ENCODE measurements around the gene EHD4. TPM values are rescaled to one million over a fixed set of nuclear protein-coding genes. Genes with fewer than 3 reads are reported as not detected.

EHD4 gene
- total and polyA plus RNA-seq, 2 donors (not counting 1 experiment from before 2014, with no cell fraction given): 19.3 to 22.0 TPM

GRCh38 chr15:41868321-41868720 lies 104.0 kb downstream of the EHD4 start:
- TF ChIP-seq, protein P1, sequence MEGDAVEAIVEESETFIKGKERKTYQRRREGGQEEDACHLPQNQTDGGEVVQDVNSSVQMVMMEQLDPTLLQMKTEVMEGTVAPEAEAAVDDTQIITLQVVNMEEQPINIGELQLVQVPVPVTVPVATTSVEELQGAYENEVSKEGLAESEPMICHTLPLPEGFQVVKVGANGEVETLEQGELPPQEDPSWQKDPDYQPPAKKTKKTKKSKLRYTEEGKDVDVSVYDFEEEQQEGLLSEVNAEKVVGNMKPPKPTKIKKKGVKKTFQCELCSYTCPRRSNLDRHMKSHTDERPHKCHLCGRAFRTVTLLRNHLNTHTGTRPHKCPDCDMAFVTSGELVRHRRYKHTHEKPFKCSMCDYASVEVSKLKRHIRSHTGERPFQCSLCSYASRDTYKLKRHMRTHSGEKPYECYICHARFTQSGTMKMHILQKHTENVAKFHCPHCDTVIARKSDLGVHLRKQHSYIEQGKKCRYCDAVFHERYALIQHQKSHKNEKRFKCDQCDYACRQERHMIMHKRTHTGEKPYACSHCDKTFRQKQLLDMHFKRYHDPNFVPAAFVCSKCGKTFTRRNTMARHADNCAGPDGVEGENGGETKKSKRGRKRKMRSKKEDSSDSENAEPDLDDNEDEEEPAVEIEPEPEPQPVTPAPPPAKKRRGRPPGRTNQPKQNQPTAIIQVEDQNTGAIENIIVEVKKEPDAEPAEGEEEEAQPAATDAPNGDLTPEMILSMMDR (conservative IDR thresholded peaks at IDR 0.05 in 1 of 2, IDR thresholded peaks at IDR 0.05 in 1 of 2; ENCODE audit: low read depth in 1 of 2, low read length in 2 of 2): no peak
- no peak for TF ChIP-seq EZH2 (IDR thresholded peaks at IDR 0.05; ENCODE audit: low read length, missing control alignments)
- H3K9me3 ChIP-seq (ENCODE audit: control insufficient read depth, insufficient read depth, low read depth, low read length): no peaks in the 10 kb centered on the region
- no peak overlapping the region for H3K27ac ChIP-seq (ENCODE audit: insufficient read depth, low read length)
- H3K36me3 ChIP-seq (ENCODE audit: control insufficient read depth, insufficient read depth, low read length): no peaks in the 10 kb centered on the region
- DNase-seq (ENCODE audit: low read depth in 2 of 2): no peak
- H4K20me1 ChIP-seq (ENCODE audit: control insufficient read depth, extremely low read depth, insufficient read depth, low read length): no peaks in the 10 kb centered on the region
- no peaks in the 10 kb centered on the region for H3K79me2 ChIP-seq (ENCODE audit: control insufficient read depth, insufficient read depth, low read length)
- no peak overlapping the region for H3K4me3 ChIP-seq (replicated peaks in 1 of 4; ENCODE audit: control extremely low read depth in 1 of 4, insufficient read depth in 1 of 4, low read depth in 3 of 4, low read length in 4 of 4)
- H3K4me2 ChIP-seq (ENCODE audit: extremely low read depth, insufficient read depth, low read length): no peak overlapping the region
- peaks cover 6% of the 10 kb centered on the region for H3K4me1 ChIP-seq (ENCODE audit: control insufficient read depth, extremely low read depth, insufficient read depth, low read length)
- H3K9ac ChIP-seq (ENCODE audit: insufficient read depth, low read length): no peak overlapping the region
- no peak overlapping the region for H2AFZ ChIP-seq (ENCODE audit: low read length)
- no peaks in the 10 kb centered on the region for H3K27me3 ChIP-seq (ENCODE audit: control insufficient read depth, insufficient read depth, low read length)

DNA sequence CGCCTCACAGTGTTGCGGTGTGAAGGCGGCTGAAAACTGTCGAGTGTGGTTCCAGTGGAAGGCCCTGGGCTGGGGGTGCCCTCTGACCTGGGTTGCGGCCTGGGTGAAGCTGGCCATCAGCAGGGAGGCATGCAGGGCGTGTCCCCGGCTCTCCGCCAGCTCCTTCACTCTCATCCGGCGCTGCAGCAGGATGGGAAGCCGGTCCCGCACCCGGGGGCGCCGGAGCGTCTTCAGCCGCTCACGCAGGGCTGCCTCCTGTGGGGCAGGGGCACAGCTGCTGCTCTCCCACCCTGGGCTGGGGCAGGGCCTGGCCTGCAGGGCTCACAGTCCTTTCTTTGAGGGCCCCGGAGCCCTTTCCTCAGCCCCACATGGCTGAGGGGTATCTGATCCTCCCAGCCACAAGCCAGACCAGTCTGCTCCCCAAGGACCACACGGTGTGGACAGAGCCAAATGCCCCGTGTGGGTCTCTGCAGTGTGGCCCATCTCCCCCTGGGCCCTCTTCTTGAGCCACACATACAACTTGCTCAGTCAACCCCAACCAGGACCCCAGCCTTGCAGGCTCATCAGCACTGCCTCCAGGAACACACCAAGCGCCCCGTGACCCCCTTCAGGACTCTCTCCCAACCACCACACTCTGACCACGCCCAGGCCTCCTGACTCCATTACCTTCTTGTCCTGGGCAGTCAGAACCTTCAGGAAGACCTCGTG lies 105.3 kb downstream of the EHD4 start:
- Histone ChIP-seq H3K4me1 (ENCODE audit: control insufficient read depth, extremely low read depth, insufficient read depth, low read length) (peaks cover 6% of the 10 kb centered on the region), H3K9me3 (ENCODE audit: control insufficient read depth, insufficient read depth, low read depth, low read length) (no peaks in the 10 kb centered on the region), H3K4me3 (replicated peaks in 1 of 4; ENCODE audit: control extremely low read depth in 1 of 4, insufficient read depth in 1 of 4, low read depth in 3 of 4, low read length in 4 of 4) (no peak overlapping the region), H3K9ac (ENCODE audit: insufficient read depth, low read length) (no peak overlapping the region), H3K36me3 (ENCODE audit: control insufficient read depth, insufficient read depth, low read length) (no peaks in the 10 kb centered on the region), H3K27me3 (ENCODE audit: control insufficient read depth, insufficient read depth, low read length) (no peaks in the 10 kb centered on the region), H4K20me1 (ENCODE audit: control insufficient read depth, extremely low read depth, insufficient read depth, low read length) (no peaks in the 10 kb centered on the region), H3K27ac (ENCODE audit: insufficient read depth, low read length) (no peak overlapping the region), H2AFZ (ENCODE audit: low read length) (no peak overlapping the region), H3K4me2 (ENCODE audit: extremely low read depth, insufficient read depth, low read length) (no peak overlapping the region), H3K79me2 (ENCODE audit: control insufficient read depth, insufficient read depth, low read length) (no peaks in the 10 kb centered on the region)
- TF ChIP-seq, protein P1 (conservative IDR thresholded peaks at IDR 0.05 in 1 of 2, IDR thresholded peaks at IDR 0.05 in 1 of 2; ENCODE audit: low read depth in 1 of 2, low read length in 2 of 2): no peak
- no peak for TF ChIP-seq EZH2 (IDR thresholded peaks at IDR 0.05; ENCODE audit: low read length, missing control alignments)
- no peak for DNase-seq (ENCODE audit: low read depth in 2 of 2)

GRCh38 chr15:41866263-41866703 lies 106.1 kb downstream of the EHD4 start:
- no peak for DNase-seq (ENCODE audit: low read depth in 2 of 2)
- Histone ChIP-seq H3K4me1 (ENCODE audit: control insufficient read depth, extremely low read depth, insufficient read depth, low read length) (peaks cover 6% of the 10 kb centered on the region), H2AFZ (ENCODE audit: low read length) (no peak overlapping the region), H3K27me3 (ENCODE audit: control insufficient read depth, insufficient read depth, low read length) (no peaks in the 10 kb centered on the region), H3K27ac (ENCODE audit: insufficient read depth, low read length) (no peak overlapping the region), H3K36me3 (ENCODE audit: control insufficient read depth, insufficient read depth, low read length) (no peaks in the 10 kb centered on the region), H4K20me1 (ENCODE audit: control insufficient read depth, extremely low read depth, insufficient read depth, low read length) (no peaks in the 10 kb centered on the region), H3K9me3 (ENCODE audit: control insufficient read depth, insufficient read depth, low read depth, low read length) (no peaks in the 10 kb centered on the region), H3K9ac (ENCODE audit: insufficient read depth, low read length) (no peak overlapping the region), H3K79me2 (ENCODE audit: control insufficient read depth, insufficient read depth, low read length) (no peaks in the 10 kb centered on the region), H3K4me2 (ENCODE audit: extremely low read depth, insufficient read depth, low read length) (no peak overlapping the region), H3K4me3 (replicated peaks in 1 of 4; ENCODE audit: control extremely low read depth in 1 of 4, insufficient read depth in 1 of 4, low read depth in 3 of 4, low read length in 4 of 4) (no peak overlapping the region)
- TF ChIP-seq, protein P1 (conservative IDR thresholded peaks at IDR 0.05 in 1 of 2, IDR thresholded peaks at IDR 0.05 in 1 of 2; ENCODE audit: low read depth in 1 of 2, low read length in 2 of 2): no peak

Data from fibroblast of lung (primary cell).